Upper lobe of left lung (tissue), 6 donors: Measurements from ENCODE around the gene CHSY1. TPM values are rescaled to one million over a fixed set of nuclear protein-coding genes. Genes with fewer than 3 reads are reported as not detected.

ENCODE experiments used
- ATAC-seq, 2 donors: fragments of 200-7000 bp; cut with Tn5 transposase; one replicate each; pipeline ENCODE4 v1.9.1; 2022; ENCODE audit warnings: mild to moderate bottlenecking in 2 of 2, moderate library complexity in 2 of 2; ENCODE audit not compliant: low FRiP score in 2 of 2
- DNase-seq, 2 donors: peaks; one replicate each; pipeline ENCODE4 v3.0.0-alpha.2; 2019 to 2020
- H3K27ac ChIP-seq, 4 donors: fragments of 200-600 bp; sonication (generic); one replicate each; pipeline ENCODE4 v1.5.1; 2016 to 2019
- H3K27me3 ChIP-seq, 4 donors: fragments of 200-600 bp; sonication (generic); one replicate each; pipeline ENCODE4 v1.5.1; 2017 to 2019
- H3K36me3 ChIP-seq, 4 donors: fragments of 200-600 bp; sonication (generic); one replicate each; pipeline ENCODE4 v1.5.1; 2016 to 2019
- H3K4me1 ChIP-seq, 4 donors: fragments of 200-600 bp; sonication (generic); one replicate each; pipeline ENCODE4 v1.5.1; 2018 to 2019
- H3K4me3 ChIP-seq, 4 donors: fragments of 200-600 bp; sonication (generic); one replicate each; pipeline ENCODE4 v1.5.1; 2017 to 2019; ENCODE audit warnings: mild to moderate bottlenecking in 2 of 4, moderate library complexity in 1 of 4
- H3K9me3 ChIP-seq, 4 donors: fragments of 200-600 bp; sonication (generic); one replicate each; pipeline ENCODE4 v1.5.1; 2018 to 2019
- CTCF ChIP-seq, 6 experiments: fragments of 450-650 bp in 4 of 6; fragments of 200-600 bp in 2 of 6; sonication (generic) in 2 of 6; IDR thresholded peaks; one replicate each; pipeline ENCODE4 v1.5.1; 2016 to 2019; ENCODE audit warnings: antibody characterized with exemption in 6 of 6
- EP300 ChIP-seq, 4 donors: sonication (generic); formaldehyde crosslinking; IDR thresholded peaks; one replicate each; pipeline ENCODE4 v1.5.1; 2017; ENCODE audit warnings: antibody characterized with exemption in 4 of 4, control low read depth in 2 of 4
- POLR2A ChIP-seq, 4 donors: fragments of 450-650 bp; IDR thresholded peaks; one replicate each; pipeline ENCODE4 v1.5.1; 2016 to 2017; ENCODE audit warnings: antibody characterized with exemption in 4 of 4, mild to moderate bottlenecking in 2 of 4
- POLR2AphosphoS5 ChIP-seq, 2 donors: sonication (generic); formaldehyde crosslinking; IDR thresholded peaks; one replicate each; pipeline ENCODE4 v1.5.1; 2017; ENCODE audit warnings: antibody characterized with exemption in 2 of 2
- WGBS, 2 donors: methylation state at CpG; one replicate each; pipeline ENCODE4 v1.1.5; 2017 to 2018; 5-methylcytosine and 5-hydroxymethylcytosine counted together
- total RNA-seq, 6 donors: library from RNA; depleted of rRNA in 4 of 6; stranded (reverse); fragments of >200 nt in 4 of 6; gene quantifications; one replicate each; pipeline versions ENCODE4 v1.1.0 to v1.2.1, GENCODE V29; 2016 to 2021
- donor health status: DM: no; HTN: no; CAD: no; lungs with moderate emphysema.
- donor health status: DM: no; HTN: yes; CAD: no; lungs with severe emphysema.

The CHSY1 gene
- total RNA-seq, 6 donors from 2014 or later: 12.4 to 38.3 (median 23.7) TPM

GRCh38 chr15:101159936-101160815, 91.7 kb downstream of the CHSY1 start:
- Histone ChIP-seq H3K4me1 (peaks cover 9 to 26% (median 14%) of the 10 kb centered on the region in 4 donors), H3K9me3 (peaks cover 0 to under 1% (median 0%) of the 10 kb centered on the region in 4 donors), H3K4me3 (no peak overlapping the region), H3K27me3 (no peaks in the 10 kb centered on the region), H3K36me3 (no peaks in the 10 kb centered on the region), H3K27ac (no peak overlapping the region)
- ATAC-seq (no peak), DNase-seq (no peak)
- TF ChIP-seq POLR2A (IDR thresholded peaks at IDR 0.05) (no peak), EP300 (IDR thresholded peaks at IDR 0.05) (no peak), POLR2AphosphoS5 (IDR thresholded peaks at IDR 0.05) (no peak), CTCF (IDR thresholded peaks at IDR 0.05) (no peak)
- WGBS, 2 donors: 84 to 86% methylated on average over 11 of the region's 11 CpGs

- TF ChIP-seq CTCF (IDR thresholded peaks at IDR 0.05) (no peak), EP300 (IDR thresholded peaks at IDR 0.05) (no peak), POLR2A (IDR thresholded peaks at IDR 0.05) (no peak), POLR2AphosphoS5 (IDR thresholded peaks at IDR 0.05) (no peak)
- Histone ChIP-seq H3K9me3 (no peaks in the 10 kb centered on the region), H3K27ac (no peak overlapping the region), H3K4me3 (no peak overlapping the region), H3K36me3 (no peaks in the 10 kb centered on the region), H3K4me1 (peaks cover 9 to 26% (median 14%) of the 10 kb centered on the region in 4 donors), H3K27me3 (no peaks in the 10 kb centered on the region)
- ATAC-seq (no peak), DNase-seq (no peak)
- 74 to 76% methylated on average over 15 of the region's 15 CpGs for WGBS, 2 donors
Measured at GRCh38 chr15:101159096-101159935, 92.5 kb downstream of the CHSY1 start.

GRCh38 chr15:101158166-101159095, 93.4 kb downstream of the CHSY1 start:
- ATAC-seq (no peak), DNase-seq (no peak)
- WGBS, 2 donors: 87 to 94% methylated on average over 17 to 30 of the region's 30 CpGs
- peaks cover 9 to 24% (median 13%) of the 10 kb centered on the region in 4 donors for H3K4me1 ChIP-seq
- no peaks in the 10 kb centered on the region for H3K36me3 ChIP-seq
- no peaks in the 10 kb centered on the region for H3K9me3 ChIP-seq
- no peak overlapping the region for H3K4me3 ChIP-seq
- TF ChIP-seq POLR2AphosphoS5 (IDR thresholded peaks at IDR 0.05) (no peak), EP300 (IDR thresholded peaks at IDR 0.05) (no peak), POLR2A (IDR thresholded peaks at IDR 0.05) (no peak)
- no peak overlapping the region for H3K27ac ChIP-seq
- no peaks in the 10 kb centered on the region for H3K27me3 ChIP-seq

DNA sequence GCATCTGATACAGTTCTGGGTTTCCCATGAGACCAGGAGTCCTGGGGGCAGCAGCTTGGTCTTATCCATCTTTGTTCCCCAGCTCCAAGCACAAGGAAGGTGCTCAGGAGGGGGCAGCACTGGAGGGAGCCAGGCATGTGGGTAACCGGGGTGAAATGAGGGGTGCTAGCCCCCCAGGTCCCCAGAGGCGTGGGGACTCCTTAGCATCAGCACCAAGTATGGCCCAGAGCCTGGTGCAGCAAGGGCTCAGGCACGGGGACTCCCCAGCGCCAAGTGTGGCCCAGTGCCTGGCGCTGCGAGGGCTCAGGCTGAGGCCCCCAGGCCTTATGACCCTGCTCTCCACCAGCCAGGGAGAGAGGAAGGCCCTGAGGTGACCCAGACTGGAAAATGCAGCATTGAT, 94.1 kb downstream of the CHSY1 start:
- no peak overlapping the region for H3K4me3 ChIP-seq
- no peak for TF ChIP-seq POLR2A (IDR thresholded peaks at IDR 0.05)
- TF ChIP-seq POLR2AphosphoS5 (IDR thresholded peaks at IDR 0.05): no peak
- TF ChIP-seq EP300 (IDR thresholded peaks at IDR 0.05): no peak
- no peak for TF ChIP-seq CTCF (IDR thresholded peaks at IDR 0.05)
- H3K4me1 ChIP-seq: peaks cover 4 to 21% (median 8%) of the 10 kb centered on the region in 4 donors
- no peaks in the 10 kb centered on the region for H3K36me3 ChIP-seq
- no peak for ATAC-seq
- no peaks in the 10 kb centered on the region for H3K27me3 ChIP-seq
- 82 to 92% methylated on average over 4 to 6 of the region's 6 CpGs for WGBS, 2 donors
- no peaks in the 10 kb centered on the region for H3K9me3 ChIP-seq
- DNase-seq: peak in 1 of 2 donors; percentile 42
- H3K27ac ChIP-seq: no peak overlapping the region
